GM21717 (cell line): Measurements from ENCODE around the gene ARMS2.

ENCODE experiments used
- ATAC-seq: cut with Tn5 transposase; IDR thresholded peaks from one replicate; pipeline ENCODE4 v1.9.1; 2021; ENCODE audit warnings: mild to moderate bottlenecking, moderate library complexity; ENCODE audit not compliant: unreplicated experiment

Gene ARMS2

GRCh38 chr10:122454603-122455080 lies at the start of gene ARMS2:
Gene ARMS2, plus strand, starts transcription at chr10:122454653. Its CDS starts 75 bp downstream, at chr10:122454728.
- ATAC-seq, result no peak

- no peak for ATAC-seq
Measured at GRCh38 chr10:122407375-122408125, 46.9 kb upstream of the ARMS2 start.

GRCh38 chr10:122413327-122413726 lies 41.1 kb upstream of the ARMS2 start:
- no peak for ATAC-seq

- no peak for ATAC-seq
Measured at GRCh38 chr10:122417667-122418066, 36.8 kb upstream of the ARMS2 start.

- ATAC-seq, result no peak
Measured at GRCh38 chr10:122419016-122419415, 35.4 kb upstream of the ARMS2 start.

DNA sequence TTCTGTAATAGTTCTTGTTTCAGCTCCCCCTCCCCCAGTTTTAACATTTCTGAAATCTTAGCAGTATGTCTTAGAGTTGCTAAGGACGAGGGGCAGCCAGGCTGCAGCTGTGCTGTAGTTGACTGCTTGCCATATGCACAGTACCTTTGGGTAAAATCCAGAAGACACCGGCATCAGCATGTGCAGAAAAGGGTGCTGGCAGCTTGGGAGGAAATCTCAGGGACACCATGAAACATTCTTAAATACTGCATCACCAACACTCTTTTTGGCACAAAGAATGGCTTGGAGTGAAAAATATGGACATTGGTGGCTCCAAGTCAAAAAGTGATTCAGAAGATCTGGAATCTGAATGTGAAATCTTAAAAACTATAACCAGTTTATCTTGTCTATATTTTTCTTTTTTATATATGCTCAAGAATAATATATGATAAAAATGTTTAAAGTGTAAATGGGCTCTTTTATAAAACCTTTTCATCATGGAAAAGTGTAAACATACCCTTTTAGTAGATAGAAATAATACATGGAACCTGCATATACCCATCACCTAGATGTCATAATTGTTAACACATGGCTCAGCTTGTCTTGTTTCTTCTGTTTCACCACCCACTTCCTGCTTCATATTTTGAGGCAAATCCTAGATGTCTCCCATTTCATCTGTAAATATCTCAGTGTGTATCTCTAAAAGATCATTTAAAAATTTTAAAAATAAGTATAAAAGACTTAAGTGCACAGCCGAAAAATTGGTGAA lies 34.4 kb upstream of the ARMS2 start:
- no peak for ATAC-seq

DNA sequence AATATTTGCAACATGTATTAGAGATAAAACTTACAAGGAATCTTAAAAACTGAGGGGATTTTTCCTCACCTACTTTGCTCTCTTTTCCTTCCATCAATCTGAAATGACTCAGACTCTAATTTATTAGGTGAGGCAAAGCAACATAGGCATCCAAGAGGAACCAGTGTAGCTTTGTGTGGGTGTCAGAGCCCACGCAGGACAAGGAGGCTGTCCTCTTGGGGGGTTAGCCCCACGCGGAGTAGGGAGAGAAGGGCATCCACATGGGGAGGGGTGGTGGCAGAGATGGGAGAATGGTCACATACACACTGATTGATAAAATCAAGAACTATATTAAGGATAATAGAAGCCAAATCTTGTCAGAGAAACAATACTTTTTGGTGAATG lies 33.8 kb upstream of the ARMS2 start:
- no peak for ATAC-seq

GRCh38 chr10:122421054-122421625 lies 33.3 kb upstream of the ARMS2 start:
- ATAC-seq, result no peak

DNA sequence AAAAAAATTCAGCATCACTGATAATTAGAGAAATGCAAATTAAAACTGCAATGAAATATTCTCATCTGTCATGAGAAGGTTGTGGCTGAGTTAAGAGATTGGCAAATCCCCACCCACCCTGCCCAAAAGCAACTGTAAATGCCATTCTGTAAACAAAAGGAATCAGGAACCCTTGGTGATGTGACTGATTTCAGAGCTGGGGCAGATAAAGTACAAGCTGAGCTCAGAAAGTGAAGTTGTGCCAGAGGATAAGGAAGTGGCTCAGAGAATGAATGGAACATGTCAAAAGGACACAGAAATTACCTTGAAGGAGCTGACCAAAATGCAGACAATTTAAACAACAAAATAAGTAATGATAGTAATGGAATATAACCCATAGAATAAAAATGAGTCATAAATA lies 32.7 kb upstream of the ARMS2 start:
- ATAC-seq, result no peak

GRCh38 chr10:122422266-122422989 lies 32.0 kb upstream of the ARMS2 start:
- no peak for ATAC-seq

DNA sequence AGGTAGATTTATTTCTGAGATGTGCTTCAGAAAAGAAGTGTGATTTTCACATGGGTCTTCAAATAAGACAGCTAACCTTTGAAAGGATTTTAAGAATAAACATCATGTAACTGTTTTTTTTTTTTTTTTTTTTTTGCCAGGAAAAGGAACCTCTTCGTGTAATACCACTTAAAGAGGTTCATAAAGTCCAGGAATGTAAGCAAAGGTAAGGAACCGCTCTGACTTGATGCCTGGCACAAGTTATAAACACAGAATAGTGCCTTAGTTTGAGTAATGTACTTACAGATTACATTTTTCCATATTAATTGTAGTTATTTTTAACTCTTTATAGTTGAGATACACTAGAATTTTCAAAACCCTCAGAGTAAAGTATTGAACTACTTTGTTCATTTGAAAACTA lies 30.4 kb upstream of the ARMS2 start:
- ATAC-seq, result no peak

GRCh38 chr10:122426829-122427228 lies 27.6 kb upstream of the ARMS2 start:
- no peak for ATAC-seq

DNA sequence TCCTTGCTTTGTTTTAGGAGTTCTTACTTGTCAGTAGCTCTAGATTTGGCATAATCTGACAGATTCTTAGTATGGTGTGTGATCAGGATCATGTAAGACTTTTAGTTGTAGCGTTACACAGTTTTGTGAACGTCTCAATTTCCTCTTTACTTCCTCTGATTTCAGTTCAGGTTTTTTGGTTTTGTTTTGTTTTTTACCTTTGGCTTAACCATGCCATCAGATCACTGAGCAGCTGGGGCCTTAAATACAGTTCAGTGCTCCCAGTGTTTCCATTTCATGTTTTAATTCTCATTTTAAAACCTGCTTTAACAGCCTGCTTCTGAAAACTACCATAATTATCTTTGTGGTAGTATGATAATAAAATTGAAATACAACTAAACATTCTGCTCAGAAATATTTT lies 27.2 kb upstream of the ARMS2 start:
- ATAC-seq, result no peak

- ATAC-seq, result no peak
Measured at GRCh38 chr10:122435212-122435827, 19.1 kb upstream of the ARMS2 start.

DNA sequence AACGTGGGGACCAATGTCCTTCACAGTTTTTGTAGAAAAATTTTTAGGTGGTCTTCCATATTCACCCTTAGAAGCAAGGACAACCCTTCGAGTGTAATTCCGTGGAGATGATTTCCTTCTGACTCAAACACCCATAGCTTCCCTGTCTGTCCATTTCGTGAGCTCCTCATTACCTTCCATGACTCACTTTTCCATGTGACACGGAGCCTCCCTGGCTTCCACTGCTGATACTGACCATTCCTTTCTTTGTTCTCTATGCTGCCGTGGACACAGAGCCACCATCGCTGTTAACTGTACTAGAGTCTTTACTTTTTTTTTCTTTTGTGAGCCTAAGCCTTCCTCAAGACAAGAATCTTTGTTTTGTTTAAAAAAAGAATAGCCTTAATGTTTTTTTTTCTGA lies 12.5 kb upstream of the ARMS2 start:
- no peak for ATAC-seq

GRCh38 chr10:122445469-122445868 lies 9.0 kb upstream of the ARMS2 start:
- ATAC-seq, result no peak

DNA sequence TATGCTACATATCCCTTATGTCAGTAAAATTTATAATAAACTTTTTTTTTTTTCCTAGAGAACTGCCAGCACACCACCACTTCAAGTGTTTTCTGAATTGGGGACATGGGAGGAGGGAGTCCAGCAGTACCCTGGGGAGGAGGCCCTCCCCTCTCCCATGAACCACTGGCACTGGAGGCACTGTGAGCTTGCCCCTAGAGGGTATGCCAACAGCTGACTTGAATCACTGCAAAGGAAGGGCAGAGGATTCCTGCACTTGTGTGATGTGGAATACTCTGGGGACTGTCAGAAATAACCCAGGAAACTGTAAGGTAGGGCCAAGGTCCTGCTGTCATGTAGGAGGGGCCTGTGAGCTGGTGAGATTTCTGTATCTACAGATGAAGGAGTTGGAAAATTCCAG lies 8.5 kb upstream of the ARMS2 start:
- ATAC-seq, result no peak

- no peak for ATAC-seq
Measured at GRCh38 chr10:122446668-122447423, 7.6 kb upstream of the ARMS2 start.

- ATAC-seq, result no peak
Measured at GRCh38 chr10:122448600-122448999, 5.9 kb upstream of the ARMS2 start.

DNA sequence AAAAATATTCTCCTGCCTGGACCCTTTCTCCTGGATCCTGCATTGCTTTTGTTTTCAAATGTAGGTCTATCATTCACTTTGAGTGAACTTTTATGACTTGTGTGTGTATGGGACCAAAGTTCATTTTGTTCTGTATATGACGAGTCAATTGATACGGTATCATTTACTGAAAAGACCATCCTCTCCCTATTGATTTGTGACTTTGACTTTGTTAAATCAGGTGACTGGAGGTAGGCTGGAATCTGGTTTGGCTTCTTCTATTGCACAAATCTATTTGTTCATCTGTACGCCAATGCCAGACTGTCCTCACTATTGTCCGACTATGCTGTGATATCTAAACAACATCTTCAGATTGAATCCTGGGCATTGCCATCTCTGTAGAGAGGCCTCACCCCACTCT lies 5.3 kb upstream of the ARMS2 start:
- no peak for ATAC-seq
